DMS114 treated with DMSO at 0.1 percent for 48 hours (cell line): ENCODE results near the gene EXO5.
A peak's percentile ranks its signal among the peaks of the same experiment; 100 is the strongest.
"Not testable (repeated sequence)": the region's sequence is repeated elsewhere in the genome, so short reads cannot be mapped to it uniquely, and the experiment has no call there.

Experiments used
- DNase-seq: peaks from one replicate; lab custom pipeline; 2025; ENCODE audit not compliant: unreplicated experiment; lab: John Stamatoyannopoulos, UW

The EXO5 gene, protein sequence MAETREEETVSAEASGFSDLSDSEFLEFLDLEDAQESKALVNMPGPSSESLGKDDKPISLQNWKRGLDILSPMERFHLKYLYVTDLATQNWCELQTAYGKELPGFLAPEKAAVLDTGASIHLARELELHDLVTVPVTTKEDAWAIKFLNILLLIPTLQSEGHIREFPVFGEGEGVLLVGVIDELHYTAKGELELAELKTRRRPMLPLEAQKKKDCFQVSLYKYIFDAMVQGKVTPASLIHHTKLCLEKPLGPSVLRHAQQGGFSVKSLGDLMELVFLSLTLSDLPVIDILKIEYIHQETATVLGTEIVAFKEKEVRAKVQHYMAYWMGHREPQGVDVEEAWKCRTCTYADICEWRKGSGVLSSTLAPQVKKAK

DNA sequence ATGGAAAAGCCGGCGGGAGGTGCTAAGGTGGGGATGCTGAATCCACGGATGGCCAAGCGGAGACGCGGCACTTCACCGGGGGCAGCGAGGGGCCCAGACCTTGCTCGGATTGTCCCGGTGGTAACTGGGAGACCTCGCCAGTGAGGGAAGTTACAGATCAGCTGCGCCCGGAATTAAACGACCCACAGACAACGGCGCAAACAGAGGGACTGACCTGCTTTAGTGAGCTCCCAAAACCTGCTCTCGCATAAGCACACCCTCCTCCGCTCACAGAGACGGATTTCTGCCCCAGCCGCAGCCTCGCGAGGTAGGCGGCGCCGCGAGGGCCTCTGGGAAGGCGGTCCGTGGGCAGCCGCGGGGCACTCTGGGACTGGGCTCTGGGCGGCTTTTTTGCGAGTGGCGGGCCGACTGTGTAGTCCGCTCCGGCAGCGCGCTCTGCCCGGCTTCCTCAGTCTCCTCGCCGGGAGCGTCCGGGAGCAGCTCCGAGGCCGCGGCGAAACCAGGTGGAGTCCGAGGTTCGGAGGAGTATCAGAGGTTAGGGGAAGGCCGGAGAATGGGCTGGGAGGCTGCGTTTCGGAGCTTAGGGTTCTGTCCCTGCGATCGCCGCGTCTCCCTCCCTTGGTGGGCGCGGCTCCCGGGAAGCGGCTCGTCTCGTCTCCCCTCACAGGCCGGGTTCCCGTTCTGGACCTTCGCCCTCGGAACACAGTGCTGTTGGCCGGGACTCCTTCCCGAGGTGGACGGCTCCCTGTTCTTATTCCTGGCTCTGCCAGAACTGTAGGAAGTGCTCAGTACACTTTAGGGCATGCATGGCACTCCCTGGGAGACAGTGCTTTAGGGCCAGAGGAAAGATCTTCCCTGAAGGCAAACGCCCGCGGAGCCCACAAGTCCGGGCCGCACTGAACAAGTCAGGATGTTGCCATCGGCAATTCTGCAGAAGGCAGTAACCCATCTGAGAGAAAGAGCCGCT lies at the start of gene EXO5:
TSS of gene EXO5 (plus strand) at position 393 of the 967 bp plus-strand sequence. CDS start 5,778 bp downstream, outside the sequence.
- DNase-seq: peak; percentile 75

DNA sequence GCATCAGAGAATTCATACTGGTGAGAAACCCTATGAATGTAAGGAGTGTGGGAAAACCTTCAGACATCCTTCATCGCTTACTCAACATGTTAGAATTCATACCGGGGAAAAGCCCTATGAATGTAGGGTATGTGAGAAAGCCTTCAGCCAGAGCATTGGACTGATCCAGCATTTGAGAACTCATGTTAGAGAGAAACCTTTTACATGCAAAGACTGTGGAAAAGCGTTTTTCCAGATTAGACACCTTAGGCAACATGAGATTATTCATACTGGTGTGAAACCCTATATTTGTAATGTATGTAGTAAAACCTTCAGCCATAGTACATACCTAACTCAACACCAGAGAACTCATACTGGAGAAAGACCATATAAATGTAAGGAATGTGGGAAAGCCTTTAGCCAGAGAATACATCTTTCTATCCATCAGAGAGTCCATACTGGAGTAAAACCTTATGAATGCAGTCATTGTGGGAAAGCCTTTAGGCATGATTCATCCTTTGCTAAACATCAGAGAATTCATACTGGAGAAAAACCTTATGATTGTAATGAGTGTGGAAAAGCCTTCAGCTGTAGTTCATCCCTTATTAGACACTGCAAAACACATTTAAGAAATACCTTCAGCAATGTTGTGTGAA lies 45.5 kb upstream of the EXO5 start:
- DNase-seq: no peak

- DNase-seq: no peak
These were observed 39.2 kb upstream of the EXO5 start for GRCh38 chr1:40469327-40469726.

DNA sequence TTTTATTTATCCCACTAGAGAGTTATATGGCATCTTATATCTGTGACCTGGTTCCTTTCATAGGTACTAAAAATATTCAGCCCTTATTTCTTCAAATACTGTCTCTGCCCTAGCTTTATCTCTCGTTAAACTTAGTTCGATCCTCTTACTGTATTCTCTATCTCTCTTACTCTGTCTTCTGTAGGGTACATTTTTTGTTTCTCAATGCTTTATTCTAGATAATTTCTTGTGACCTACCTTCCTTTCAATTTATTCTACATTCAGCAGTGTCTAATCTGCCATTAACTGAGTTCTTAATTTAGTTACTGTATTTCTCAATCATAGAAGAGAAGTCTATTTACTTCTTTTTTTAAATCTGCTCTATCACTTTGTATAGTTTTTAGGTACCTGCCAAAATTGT lies 33.3 kb upstream of the EXO5 start:
- no peak for DNase-seq

GRCh38 chr1:40476924-40477677 lies 31.5 kb upstream of the EXO5 start, which contains the start of gene ZFP69:
TSS of gene ZFP69 (plus strand) at chr1:40477290. CDS start at chr1:40479362, 2,072 bp downstream.
- DNase-seq: peak; percentile 42

DNA sequence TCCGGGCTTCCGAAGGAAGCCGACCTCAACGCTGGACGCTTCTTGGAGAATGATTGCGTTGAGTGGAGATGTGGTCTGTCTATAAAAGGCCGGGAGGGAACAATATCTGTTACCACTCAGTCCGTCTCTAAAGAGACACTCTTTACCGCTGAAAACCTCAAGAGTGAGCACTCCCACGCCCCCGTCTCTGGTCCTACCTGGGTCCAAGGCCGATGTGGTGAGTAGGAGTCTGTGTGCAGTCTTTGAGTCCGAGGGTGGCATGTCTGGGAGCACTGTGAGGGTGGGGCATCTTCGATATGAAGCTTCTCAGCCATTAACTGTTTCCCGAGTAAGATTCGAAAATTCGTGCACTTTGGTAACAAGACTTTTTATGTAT lies 30.9 kb upstream of the EXO5 start:
- DNase-seq: no peak

DNA sequence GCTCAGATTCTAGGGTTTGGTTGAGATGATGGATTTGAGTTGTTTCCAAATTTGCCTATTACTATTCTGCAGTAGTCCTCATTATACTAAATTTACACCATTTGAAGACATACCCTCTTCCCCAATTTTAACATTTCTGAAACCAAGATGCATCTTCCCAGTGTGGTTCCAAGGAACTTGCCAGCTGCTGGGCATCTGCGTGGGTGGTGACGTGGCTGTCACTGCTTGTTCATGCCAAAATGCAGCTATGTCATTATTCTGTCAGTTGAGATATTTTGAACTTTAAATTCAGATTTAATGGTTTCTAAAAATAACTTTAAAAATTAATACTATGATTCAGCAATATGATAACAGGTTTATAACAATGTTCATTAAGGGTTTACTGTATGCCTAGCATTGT lies 30.3 kb upstream of the EXO5 start:
- DNase-seq: no peak

DNA sequence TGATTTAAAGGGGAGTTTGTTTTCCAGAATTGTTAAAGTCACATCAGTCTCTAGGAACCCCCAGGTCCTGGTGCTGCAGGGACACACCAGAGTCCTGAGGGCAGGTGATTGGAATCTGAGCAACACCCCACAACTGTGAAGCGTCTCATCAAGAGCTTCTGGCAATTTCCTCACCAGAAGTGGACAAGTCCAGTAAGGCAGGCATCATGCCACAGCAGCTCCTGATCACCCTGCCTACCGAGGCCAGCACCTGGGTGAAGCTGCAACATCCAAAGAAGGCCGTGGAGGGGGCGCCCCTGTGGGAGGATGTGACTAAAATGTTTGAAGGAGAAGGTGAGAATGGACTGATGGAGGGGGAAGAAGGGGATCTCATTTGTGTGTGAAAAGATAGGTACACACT lies 29.4 kb upstream of the EXO5 start:
- DNase-seq: no peak

DNA sequence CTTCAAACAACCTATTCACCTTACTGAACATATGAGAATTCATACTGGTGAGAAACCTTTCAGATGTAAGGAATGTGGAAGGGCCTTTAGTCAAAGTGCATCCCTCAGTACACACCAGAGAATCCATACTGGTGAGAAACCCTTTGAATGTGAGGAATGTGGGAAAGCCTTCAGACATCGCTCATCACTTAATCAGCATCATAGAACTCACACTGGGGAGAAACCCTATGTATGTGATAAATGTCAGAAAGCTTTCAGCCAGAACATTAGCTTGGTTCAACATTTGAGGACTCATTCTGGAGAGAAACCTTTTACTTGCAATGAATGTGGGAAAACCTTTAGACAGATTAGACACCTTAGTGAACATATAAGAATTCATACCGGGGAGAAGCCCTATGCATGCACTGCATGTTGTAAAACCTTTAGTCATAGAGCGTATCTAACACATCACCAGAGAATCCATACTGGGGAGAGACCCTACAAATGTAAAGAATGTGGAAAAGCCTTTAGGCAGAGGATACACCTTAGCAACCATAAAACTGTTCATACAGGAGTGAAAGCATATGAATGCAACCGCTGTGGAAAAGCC lies 13.2 kb upstream of the EXO5 start:
- DNase-seq: no peak

GRCh38 chr1:40502651-40503050 lies 5.9 kb upstream of the EXO5 start:
- not testable (repeated sequence) for DNase-seq

DNA sequence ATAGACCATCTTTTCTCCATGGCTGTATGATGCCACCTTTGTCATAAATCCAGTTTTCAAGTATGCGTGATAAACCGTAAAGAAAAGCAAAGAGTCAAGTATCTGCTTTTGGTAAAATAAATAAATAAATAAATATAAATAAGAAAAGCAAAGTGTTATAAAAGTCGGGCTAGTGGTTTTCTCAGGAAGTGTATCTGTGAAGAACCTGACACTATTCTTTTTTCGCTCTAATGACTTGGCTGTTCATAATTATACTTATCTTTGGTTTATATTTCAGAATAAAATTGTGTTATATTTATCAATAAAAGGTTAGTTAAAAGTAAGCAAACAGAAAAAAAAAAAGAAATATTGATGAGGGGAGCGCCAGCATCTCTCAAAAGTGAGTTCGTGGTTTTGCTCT lies 594 bp upstream of the EXO5 start:
- no peak for DNase-seq

- DNase-seq: no peak
These were observed 10.9 kb downstream of the EXO5 start for GRCh38 chr1:40519517-40519916.

- peak; percentile 81 for DNase-seq
These were observed 22.3 kb downstream of the EXO5 start for GRCh38 chr1:40530735-40531380.

DNA sequence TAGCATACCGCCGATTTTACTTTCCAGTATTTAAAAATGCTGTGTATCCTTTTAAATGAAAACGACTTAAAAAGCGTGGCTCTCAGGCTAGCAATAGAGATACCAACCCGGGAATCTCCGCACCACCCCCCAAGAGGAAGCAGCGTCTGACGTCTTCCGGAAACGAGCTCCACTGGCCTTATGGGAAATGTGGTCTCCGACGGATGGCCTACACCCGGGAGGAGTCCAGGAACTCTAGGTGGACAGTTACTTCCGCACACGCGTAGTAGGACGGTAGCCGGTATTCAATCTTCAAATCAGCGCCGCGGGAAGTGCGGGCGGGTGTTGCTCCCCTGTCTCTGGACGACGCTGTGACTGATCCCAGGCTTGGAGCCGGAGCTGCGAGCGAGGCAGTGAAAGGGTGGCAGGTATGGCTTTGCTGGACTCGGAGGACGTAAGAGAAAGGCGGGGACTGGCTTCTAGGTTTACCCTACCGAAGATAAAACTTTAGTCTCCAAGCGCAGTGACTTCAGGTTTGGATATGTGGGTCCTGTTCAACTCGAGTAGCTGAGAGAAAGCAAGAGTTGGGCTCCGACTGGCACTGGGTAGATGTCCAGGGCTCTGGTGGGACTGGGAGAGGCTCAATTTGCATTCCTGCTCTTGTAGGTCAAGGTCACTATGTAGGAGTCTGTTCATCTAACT lies 23.0 kb downstream of the EXO5 start, which contains the start of gene ZNF684:
TSS of gene ZNF684 (plus strand) at position 257 of the 681 bp plus-strand sequence. CDS start 1,530 bp downstream, outside the sequence.
- DNase-seq: peak; percentile 96

- no peak for DNase-seq
These were observed 23.5 kb downstream of the EXO5 start for GRCh38 chr1:40532062-40532389.

DNA sequence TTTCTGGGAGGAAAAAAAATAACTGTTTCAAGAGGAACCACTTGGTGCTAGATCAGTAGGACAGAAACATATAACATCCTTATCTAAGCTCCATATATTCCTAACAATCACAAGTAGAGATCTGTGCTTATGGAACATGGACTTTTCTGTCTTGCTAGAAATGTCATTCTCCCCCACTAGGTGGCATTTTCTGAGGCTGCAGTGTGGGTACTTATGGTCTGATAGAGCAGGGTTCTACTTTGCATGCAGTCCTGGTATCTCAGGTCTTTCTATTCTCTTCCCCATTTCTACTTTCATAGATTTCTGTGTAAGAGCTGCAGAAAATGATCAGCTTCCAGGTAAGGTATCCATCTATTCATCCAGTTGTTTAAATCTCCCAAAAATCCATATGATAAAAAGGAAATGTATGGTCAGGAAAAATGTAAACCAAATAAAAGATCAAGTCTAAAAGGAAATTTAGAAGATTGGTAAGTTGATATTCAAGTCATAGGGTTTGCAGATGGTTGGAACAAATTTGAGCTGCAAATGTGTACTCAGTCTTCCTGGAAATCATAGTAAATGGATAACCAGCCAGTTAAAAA lies 24.4 kb downstream of the EXO5 start:
- peak; percentile 52 for DNase-seq

- DNase-seq: no peak
These were observed 26.0 kb downstream of the EXO5 start for GRCh38 chr1:40534589-40534988.

GRCh38 chr1:40535732-40536131 lies 27.2 kb downstream of the EXO5 start:
- DNase-seq: no peak

DNA sequence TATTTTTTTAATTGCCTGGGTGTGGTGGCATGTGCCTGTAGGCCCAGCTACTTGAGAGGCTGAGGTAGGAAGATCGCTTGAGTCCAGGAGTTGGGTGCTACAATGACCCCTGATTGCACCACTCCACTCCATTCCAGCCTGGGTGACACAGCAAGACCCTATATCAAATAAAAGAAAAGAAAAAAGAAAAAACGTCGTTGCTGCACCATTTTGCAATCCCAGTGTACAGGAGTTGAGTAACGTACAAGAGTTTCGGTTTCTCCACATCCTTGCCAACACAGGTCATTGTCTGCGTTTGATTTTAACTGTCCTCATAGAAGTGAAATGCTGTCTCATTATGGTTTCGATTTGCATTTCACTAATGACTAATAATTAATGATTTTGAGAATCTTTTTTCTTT lies 30.8 kb downstream of the EXO5 start:
- DNase-seq: no peak
